DMS 273 (cell line): ENCODE results near the gene NUDT4.
"Not testable (repeated sequence)": the region's sequence is repeated elsewhere in the genome, so short reads cannot be mapped to it uniquely, and the experiment has no call there.

Source experiments
- DNase-seq: peaks from one replicate; lab custom pipeline; 2025; ENCODE audit not compliant: unreplicated experiment; lab: John Stamatoyannopoulos, UW

Gene NUDT4

GRCh38 chr12:93393425-93393824 lies 15.7 kb downstream of the NUDT4 start:
- DNase-seq: no peak

DNA sequence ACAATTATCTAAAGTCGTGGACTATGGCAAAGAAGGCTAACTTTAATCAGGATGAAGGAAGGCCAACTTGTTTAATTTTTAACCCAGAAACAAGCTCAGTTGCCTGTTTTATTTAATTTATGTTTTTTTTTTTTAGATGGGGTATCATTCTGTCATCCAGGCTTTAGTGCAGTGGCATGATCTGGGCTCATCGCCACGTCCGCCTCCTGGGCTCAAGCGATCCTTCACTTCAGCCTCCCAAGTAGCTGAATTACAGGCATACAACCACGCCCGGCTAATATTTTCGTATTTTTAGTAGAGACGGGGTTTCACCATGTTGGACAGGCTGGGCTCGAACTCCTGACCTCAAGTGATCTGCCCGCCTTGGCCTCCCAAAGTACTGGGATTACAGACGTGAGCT lies 19.7 kb downstream of the NUDT4 start:
- no peak for DNase-seq

DNA sequence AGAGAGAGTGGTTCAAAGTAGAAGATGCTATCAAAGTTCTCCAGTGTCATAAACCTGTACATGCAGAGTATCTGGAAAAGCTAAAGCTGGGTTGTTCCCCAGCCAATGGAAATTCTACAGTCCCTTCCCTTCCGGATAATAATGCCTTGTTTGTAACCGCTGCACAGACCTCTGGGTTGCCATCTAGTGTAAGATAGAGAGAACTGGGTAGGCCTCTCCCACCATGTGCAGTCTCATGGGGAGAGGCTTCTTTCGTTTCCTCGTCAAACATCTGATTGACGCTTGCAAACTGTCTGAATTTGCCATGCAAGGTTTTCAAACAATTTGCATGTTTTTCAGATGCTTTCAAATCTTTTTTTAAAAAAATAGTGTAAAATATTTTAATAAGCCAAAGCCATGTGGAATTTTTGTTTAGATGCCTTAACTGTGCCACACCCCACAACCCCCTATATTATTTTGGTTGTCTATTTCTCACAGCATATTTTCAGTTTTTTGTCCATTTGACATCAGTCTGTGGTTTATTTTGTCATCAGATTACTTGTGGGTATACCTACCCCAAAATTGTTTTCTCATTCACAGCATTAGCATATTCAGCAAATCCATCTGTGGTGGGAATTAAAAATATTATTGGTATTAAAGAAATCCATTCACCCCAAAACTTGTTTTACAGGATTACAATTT lies 21.6 kb downstream of the NUDT4 start:
- not testable (repeated sequence) for DNase-seq

GRCh38 chr12:93402333-93403311 lies 24.9 kb downstream of the NUDT4 start:
- no peak for DNase-seq

GRCh38 chr12:93403988-93404803 lies 26.5 kb downstream of the NUDT4 start:
- DNase-seq: peak; percentile 21

DNA sequence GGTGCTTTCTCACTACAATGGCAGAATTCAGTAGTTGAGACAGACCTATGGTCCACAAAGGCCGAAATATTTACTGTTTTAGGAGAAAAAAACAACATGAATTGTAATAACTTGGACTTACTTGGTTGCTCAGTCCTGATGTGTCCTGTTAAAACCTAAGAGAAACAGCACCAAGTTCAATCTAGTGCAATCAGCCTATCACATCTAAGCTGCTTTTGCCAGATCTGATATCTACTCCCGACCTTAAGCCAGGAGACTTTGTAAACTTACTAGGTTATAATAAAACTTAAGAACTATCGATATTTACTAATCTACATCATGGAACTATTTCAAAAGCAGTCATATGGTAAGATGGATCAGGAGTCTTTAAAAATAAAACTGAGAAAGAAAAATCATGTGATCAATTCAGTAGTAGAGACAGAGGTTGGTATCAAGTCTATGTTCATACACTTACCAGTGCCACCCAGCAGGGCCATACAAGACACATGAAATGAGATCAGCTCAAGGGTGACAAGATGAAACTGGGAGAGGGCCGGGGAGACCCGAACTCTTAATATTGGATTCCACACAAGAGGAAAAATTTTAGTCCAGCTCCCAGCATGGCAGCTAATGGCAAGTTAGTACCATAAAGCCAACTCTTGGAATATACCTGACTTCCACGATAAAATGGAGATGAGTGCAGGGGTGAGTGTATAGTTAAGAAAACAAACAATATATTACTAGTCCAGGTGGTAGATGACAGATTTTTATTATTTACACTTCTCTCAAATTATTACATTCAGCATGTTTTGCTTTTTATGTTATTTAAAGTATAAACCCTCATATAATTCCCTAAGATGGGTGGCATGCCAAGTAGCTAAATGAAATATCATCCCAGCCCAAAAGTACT lies 27.5 kb downstream of the NUDT4 start:
- peak; percentile 10 for DNase-seq

DNA sequence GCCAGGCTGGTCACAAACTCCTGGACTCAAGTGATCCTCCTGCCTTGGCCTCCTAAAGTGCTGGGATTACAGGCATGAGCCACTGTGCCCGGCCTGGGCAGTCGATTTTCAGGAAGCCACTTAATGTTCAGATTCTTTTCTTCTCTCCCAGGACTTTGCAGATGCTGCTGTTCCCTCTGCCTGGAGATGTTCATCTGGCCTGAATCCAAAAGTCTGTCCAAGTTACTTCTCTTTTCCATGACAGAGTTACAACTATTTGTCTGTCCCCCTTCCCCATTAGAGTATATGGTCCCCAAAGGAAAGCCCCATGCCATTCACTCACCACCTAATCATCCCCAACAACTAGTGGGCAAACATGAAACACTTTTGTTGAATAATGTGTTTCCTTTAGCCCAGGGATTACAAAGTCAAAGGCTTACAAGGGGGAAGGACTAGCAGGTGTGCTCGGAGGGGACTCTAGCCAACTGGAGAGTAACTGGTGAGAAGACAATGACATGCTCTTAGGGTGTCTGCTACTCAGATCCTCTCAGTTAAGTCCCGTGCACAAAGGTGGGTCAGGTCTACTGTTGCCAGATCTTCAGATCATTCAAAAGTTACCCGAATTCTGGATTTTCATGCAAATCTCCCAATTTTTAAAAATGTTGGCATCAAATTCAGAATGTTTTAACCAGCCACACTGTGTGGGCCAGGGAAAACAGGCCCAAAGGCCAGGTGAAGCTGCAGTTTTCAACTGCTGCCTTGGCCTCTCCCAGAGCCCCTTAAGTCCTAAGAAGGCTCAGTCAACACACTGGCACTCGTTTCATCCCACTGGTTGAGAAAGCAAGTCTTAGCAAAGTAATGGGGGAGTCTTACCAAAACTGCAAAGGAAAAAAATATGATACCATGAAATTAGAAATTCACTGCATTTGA lies 29.6 kb downstream of the NUDT4 start:
- peak; percentile 16 for DNase-seq

- DNase-seq: no peak
These were observed 30.2 kb downstream of the NUDT4 start for GRCh38 chr12:93407963-93408283.

- DNase-seq: no peak
These were observed 31.1 kb downstream of the NUDT4 start for GRCh38 chr12:93408813-93409212.

DNA sequence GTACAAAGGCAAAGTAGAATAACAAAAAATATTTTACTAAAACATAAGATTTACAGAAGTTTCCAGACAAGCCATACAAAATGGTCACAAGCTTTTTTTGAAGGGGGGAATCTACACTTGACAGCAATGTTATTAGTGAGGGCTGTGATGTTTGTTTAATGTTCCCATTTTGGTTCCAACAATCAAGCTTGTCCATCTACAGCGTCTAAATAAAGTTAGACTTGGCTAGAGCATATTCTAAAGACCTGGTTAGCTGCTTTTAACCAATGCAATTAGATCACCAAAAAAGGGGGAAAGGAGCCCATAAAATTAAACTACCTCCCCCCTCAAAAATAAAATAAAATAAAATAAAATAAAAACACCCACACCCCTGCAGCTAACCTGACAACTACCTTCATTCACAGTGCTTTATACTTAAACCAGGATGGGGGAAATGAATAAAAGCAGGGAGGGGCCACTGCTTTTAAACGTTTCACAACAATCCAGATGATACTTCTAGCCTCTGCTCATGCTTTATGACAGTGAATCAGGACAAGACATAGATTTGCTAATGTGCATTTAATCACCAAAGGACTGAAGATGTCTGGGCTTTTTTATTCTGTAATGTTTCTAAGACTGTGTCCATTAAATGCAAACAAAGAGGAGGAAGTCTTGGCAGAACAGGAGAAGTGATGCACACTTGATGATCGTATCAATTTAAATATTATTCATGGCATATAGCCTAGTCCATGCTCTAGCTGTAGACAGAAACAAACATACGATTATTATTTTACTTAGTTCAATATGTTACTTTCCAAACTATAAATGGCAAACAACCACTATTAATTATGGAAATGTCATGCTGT lies 31.8 kb downstream of the NUDT4 start:
- DNase-seq: not testable (repeated sequence)

DNA sequence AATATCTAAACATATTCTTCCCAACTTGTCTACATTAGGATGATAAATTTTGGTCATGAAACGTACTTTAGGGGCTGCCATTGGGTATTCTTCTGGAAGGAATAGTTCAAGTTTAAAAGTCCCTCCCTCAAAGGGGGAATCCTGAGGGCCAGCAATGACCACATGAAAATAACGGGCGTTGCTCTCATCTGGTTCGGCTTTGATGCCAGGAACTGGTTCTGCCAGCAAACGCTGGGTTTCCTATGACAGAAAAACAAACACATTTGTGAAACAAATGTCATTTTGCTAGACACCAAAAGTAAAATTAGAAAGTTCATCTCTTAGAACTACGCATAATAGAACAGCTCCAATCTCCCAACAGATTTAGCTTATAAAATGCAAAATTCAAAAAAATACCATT lies 33.3 kb downstream of the NUDT4 start:
- DNase-seq: not testable (repeated sequence)

- not testable (repeated sequence) for DNase-seq
These were observed 34.7 kb downstream of the NUDT4 start for GRCh38 chr12:93412396-93412795.

GRCh38 chr12:93413064-93413463 lies 35.3 kb downstream of the NUDT4 start:
- DNase-seq: no peak

GRCh38 chr12:93415723-93416464 lies 38.2 kb downstream of the NUDT4 start:
- no peak for DNase-seq

DNA sequence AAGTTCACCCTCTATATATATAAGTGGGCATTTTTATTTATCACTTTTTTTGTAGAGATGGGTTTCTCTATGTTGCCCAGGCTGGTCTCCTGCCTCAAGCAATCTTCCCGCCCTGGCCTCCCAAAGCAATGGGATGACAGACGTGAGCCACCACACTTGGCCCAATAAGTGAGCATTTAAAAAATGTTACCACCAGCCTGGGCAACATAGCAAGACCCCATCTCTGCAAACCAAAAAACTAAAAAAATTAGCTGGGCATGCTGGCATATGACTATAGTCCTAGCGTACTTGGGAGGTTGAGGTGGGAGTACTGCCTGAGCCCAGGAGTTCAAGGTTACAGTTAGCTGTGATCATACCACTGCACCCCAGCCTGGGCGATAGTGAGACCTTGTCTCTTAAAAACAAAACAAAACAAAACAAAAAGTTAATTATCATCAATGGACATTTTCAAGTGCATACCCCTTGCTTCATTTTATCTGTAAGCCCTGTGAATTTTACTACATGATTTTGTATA lies 40.3 kb downstream of the NUDT4 start:
- DNase-seq: no peak

- peak; percentile 49 for DNase-seq
These were observed 41.8 kb downstream of the NUDT4 start for GRCh38 chr12:93419388-93420034.

- no peak for DNase-seq
These were observed 44.3 kb downstream of the NUDT4 start for GRCh38 chr12:93422050-93422449.
